ENCODE results near the gene CTBP2. TPM values are rescaled to one million over a fixed set of nuclear protein-coding genes. Genes with fewer than 3 reads are reported as not detected.

Gene CTBP2
- total RNA-seq, 1 experiment from 2014 or later, result 212 TPM

DNA sequence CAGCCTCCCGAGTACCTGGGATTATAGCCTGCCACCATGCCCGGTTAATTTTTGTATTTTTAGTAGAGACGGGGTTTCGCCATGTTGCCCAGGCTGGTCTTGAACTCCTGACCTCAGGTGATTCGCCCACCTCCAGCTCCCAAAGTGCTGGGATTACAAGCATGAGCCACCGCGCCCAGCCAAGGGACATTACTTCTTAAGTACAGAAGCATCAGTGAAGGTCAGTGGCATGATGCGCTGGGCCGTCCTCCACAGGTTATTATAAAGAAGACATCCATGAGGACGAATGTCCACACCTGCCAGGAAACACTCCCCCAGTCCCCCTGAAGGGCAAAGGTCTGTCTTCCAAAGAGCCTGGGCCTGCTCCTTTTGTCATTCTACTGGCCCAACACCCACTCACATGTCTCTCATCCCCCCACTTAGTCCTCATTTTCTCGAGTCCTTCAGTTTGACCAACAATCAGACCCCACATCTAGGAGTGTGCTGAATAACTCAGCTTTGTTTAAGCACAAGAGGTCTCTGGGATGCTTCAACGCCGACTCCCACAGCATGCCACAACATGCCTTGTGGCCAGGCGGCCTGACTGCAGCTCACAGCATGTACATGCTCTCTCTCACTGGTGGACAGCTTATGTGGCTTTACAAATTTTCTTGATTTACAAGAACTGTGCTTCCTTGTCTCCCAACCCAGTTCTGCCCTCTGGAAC is 73.0 kb downstream of the CTBP2 start:
- Mint-ChIP-seq H3K36me3 (ENCODE audit: insufficient read depth in 1 of 3, low read depth in 3 of 3) (peaks cover 38 to 85% (median 60%) of the 10 kb centered on the region in 3 experiments), H3K27me3 (ENCODE audit: low read depth) (no peaks in the 10 kb centered on the region), H3K4me1 (peaks cover 58 to 59% of the 10 kb centered on the region in 2 experiments), H3K27ac (peak overlapping the region; percentile 67 to 95 (median 82); a peak in 6 of 7 replicates), H3K9me3 (no peaks in the 10 kb centered on the region), H3K4me3 (no peak overlapping the region)
- H2AK5ac ChIP-seq (ENCODE audit: insufficient read length, low read length), result no peak overlapping the region
- TF ChIP-seq, protein P1, sequence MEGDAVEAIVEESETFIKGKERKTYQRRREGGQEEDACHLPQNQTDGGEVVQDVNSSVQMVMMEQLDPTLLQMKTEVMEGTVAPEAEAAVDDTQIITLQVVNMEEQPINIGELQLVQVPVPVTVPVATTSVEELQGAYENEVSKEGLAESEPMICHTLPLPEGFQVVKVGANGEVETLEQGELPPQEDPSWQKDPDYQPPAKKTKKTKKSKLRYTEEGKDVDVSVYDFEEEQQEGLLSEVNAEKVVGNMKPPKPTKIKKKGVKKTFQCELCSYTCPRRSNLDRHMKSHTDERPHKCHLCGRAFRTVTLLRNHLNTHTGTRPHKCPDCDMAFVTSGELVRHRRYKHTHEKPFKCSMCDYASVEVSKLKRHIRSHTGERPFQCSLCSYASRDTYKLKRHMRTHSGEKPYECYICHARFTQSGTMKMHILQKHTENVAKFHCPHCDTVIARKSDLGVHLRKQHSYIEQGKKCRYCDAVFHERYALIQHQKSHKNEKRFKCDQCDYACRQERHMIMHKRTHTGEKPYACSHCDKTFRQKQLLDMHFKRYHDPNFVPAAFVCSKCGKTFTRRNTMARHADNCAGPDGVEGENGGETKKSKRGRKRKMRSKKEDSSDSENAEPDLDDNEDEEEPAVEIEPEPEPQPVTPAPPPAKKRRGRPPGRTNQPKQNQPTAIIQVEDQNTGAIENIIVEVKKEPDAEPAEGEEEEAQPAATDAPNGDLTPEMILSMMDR (conservative IDR thresholded peaks at IDR 0.05), result no peak
- no peak overlapping the region for H3K9ac ChIP-seq (ENCODE audit: extremely low read depth, insufficient read length, low read length)
- H2BK20ac ChIP-seq (ENCODE audit: low read depth, low read length, poor library complexity, severe bottlenecking), result no peak overlapping the region
- no peaks in the 10 kb centered on the region for H3K9me3 ChIP-seq (ENCODE audit: control insufficient read depth, low read depth, low read length)
- H4K8ac ChIP-seq (replicated peaks; ENCODE audit: insufficient read length, low read depth, low read length), result no peak overlapping the region
- no peak overlapping the region for H4K5ac ChIP-seq (ENCODE audit: insufficient read length, low read depth, low read length)
- H2BK120ac ChIP-seq (ENCODE audit: low read depth, low read length, poor library complexity, severe bottlenecking), result no peak overlapping the region
- peaks cover 1% of the 10 kb centered on the region; the same call in 1 of the 2 replicates for H3K4me1 ChIP-seq (ENCODE audit: insufficient read depth, low read length)
- H3K18ac ChIP-seq (ENCODE audit: insufficient read length, low read depth, low read length), result no peak overlapping the region
- no peak overlapping the region for H2BK12ac ChIP-seq (ENCODE audit: insufficient read length, low read depth, low read length)
- no peak overlapping the region for H3K56ac ChIP-seq (ENCODE audit: insufficient read length, low read depth, low read length)
- no peak overlapping the region for H4K91ac ChIP-seq (ENCODE audit: insufficient read length, low read depth, low read length)
- DNase-seq, result no peak
- no CpG with 5 or more reads among the region's 14 CpGs for WGBS (ENCODE audit: extremely low coverage, insufficient read length, low lambda C conversion rate)
- no peak overlapping the region for H3K4me2 ChIP-seq (ENCODE audit: insufficient read depth, insufficient read length, low read length)
- H3K27me3 ChIP-seq (ENCODE audit: insufficient read depth, low read length), result no peaks in the 10 kb centered on the region
- peaks cover 14% of the 10 kb centered on the region for H3K79me1 ChIP-seq (ENCODE audit: insufficient read depth, low read depth, low read length, poor library complexity, severe bottlenecking)
- H2BK15ac ChIP-seq (ENCODE audit: low read depth, low read length), result no peak overlapping the region
- H3K27ac ChIP-seq (ENCODE audit: insufficient read length, low read depth, low read length), result no peak overlapping the region
- H3T11ph ChIP-seq (ENCODE audit: low read length), result no peak overlapping the region
- H2BK5ac ChIP-seq (ENCODE audit: insufficient read length, low read length), result no peak overlapping the region
- no peak overlapping the region for H2AFZ ChIP-seq (ENCODE audit: low read length)
- H3K23me2 ChIP-seq (ENCODE audit: insufficient read length, low read depth, low read length, poor library complexity, severe bottlenecking), result no peaks in the 10 kb centered on the region
- peaks cover 4% of the 10 kb centered on the region for H4K20me1 ChIP-seq (ENCODE audit: control insufficient read depth, insufficient read depth, insufficient read length)
- no peak overlapping the region for H3K4ac ChIP-seq (ENCODE audit: low read depth, low read length)
- peaks cover 65% of the 10 kb centered on the region; the same call in 1 of the 2 replicates for H3K79me2 ChIP-seq (ENCODE audit: insufficient read depth, low read length)
- no peak overlapping the region for H3K14ac ChIP-seq (ENCODE audit: insufficient read depth, low read length)
- no peak overlapping the region for H3K23ac ChIP-seq (ENCODE audit: insufficient read length, low read depth, low read length)
